HUES6 (cell line): ENCODE results near the gene LDHAL6A.

Experiments used
- H3K27ac ChIP-seq: 2 replicates; pipeline ENCODE4 v1.7.0; 2013; ENCODE audit warnings: low read depth, mild to moderate bottlenecking, low read length, inconsistent platforms
- H3K27me3 ChIP-seq: 2 replicates; pipeline ENCODE4 v1.6.1; 2013; ENCODE audit warnings: low read length; ENCODE audit not compliant: control insufficient read depth, insufficient read depth
- H3K36me3 ChIP-seq: 2 replicates; pipeline ENCODE4 v1.6.1; 2013; ENCODE audit warnings: low read length; ENCODE audit not compliant: control insufficient read depth, insufficient read depth
- H3K4me1 ChIP-seq: 2 replicates; pipeline ENCODE4 v1.6.1; 2013; ENCODE audit warnings: low read length; ENCODE audit not compliant: control insufficient read depth, insufficient read depth
- H3K4me3 ChIP-seq: 2 replicates; pipeline ENCODE4 v1.5.1; 2013; ENCODE audit warnings: low read depth, low read length
- H3K9ac ChIP-seq: one replicate; pipeline ENCODE4 v1.6.1; 2013; ENCODE audit warnings: mild to moderate bottlenecking, low read length
- H3K9me3 ChIP-seq: 2 replicates; pipeline ENCODE4 v1.6.1; 2013; ENCODE audit warnings: low read depth, low read length; ENCODE audit not compliant: control insufficient read depth, insufficient read depth

Gene LDHAL6A

GRCh38 chr11:18523084-18523483, 67.4 kb downstream of the LDHAL6A start:
- no peak overlapping the region for H3K9ac ChIP-seq
- H3K27me3 ChIP-seq = no peaks in the 10 kb centered on the region
- peaks cover 2% of the 10 kb centered on the region; the same call in 1 of the 2 replicates for H3K36me3 ChIP-seq
- no peak overlapping the region for H3K4me3 ChIP-seq
- no peak overlapping the region for H3K27ac ChIP-seq
- H3K4me1 ChIP-seq = no peaks in the 10 kb centered on the region
- H3K9me3 ChIP-seq = no peaks in the 10 kb centered on the region

- no peaks in the 10 kb centered on the region for H3K4me1 ChIP-seq
- no peaks in the 10 kb centered on the region for H3K9me3 ChIP-seq
- H3K4me3 ChIP-seq = no peak overlapping the region
- H3K27me3 ChIP-seq = no peaks in the 10 kb centered on the region
- H3K27ac ChIP-seq = no peak overlapping the region
- H3K36me3 ChIP-seq = no peaks in the 10 kb centered on the region
- H3K9ac ChIP-seq = no peak overlapping the region
These were observed 68.6 kb downstream of the LDHAL6A start for GRCh38 chr11:18524248-18524647.

GRCh38 chr11:18526130-18526520, 70.5 kb downstream of the LDHAL6A start:
- H3K36me3 ChIP-seq = no peaks in the 10 kb centered on the region
- H3K9me3 ChIP-seq = no peaks in the 10 kb centered on the region
- no peaks in the 10 kb centered on the region for H3K27me3 ChIP-seq
- peak overlapping the region; percentile 83 for H3K4me3 ChIP-seq
- peak overlapping the region; percentile 87 for H3K27ac ChIP-seq
- no peaks in the 10 kb centered on the region for H3K4me1 ChIP-seq
- H3K9ac ChIP-seq = peak overlapping the region; percentile 90

- peak within 1 kb of the TSS; percentile 87 for H3K27ac ChIP-seq
- H3K4me3 ChIP-seq = peak within 1 kb of the TSS; percentile 83
- H3K27me3 ChIP-seq = no peaks in the 10 kb centered on the region
- no peaks in the 10 kb centered on the region for H3K4me1 ChIP-seq
- H3K9me3 ChIP-seq = no peaks in the 10 kb centered on the region
- H3K9ac ChIP-seq = peak within 1 kb of the TSS; percentile 90
- H3K36me3 ChIP-seq = no peaks in the 10 kb centered on the region
These were observed 71.1 kb downstream of the LDHAL6A start, which contains the start of gene TSG101 for GRCh38 chr11:18526521-18527296. TSG101 (minus strand) TSS chr11:18526942; CDS start chr11:18526816, 126 bp downstream.

GRCh38 chr11:18527512-18527911, 71.9 kb downstream of the LDHAL6A start:
- Histone ChIP-seq H3K4me3 (peak overlapping the region; percentile 83), H3K9ac (peak overlapping the region; percentile 90), H3K9me3 (no peaks in the 10 kb centered on the region), H3K4me1 (no peaks in the 10 kb centered on the region), H3K27ac (no peak overlapping the region), H3K36me3 (0 out of 2 replicates have a peak, but pooled peaks cover 5% of the 10 kb centered on the region), H3K27me3 (no peaks in the 10 kb centered on the region)
